DMS 273 (cell line): ENCODE data around the gene CLIP3.

Experiments used
- DNase-seq: peaks from one replicate; lab custom pipeline; 2025; ENCODE audit not compliant: unreplicated experiment; lab: John Stamatoyannopoulos, UW

The CLIP3 gene

GRCh38 chr19:35978832-35979365 lies 53.8 kb downstream of the CLIP3 start:
- DNase-seq, result no peak

- DNase-seq, result no peak
These were observed 54.4 kb downstream of the CLIP3 start for GRCh38 chr19:35978271-35978670.

GRCh38 chr19:35977446-35978222 lies 55.0 kb downstream of the CLIP3 start:
- peak; percentile 97 for DNase-seq

- no peak for DNase-seq
These were observed 57.0 kb downstream of the CLIP3 start for GRCh38 chr19:35975608-35976214.

- DNase-seq, result peak; percentile 64
These were observed 59.2 kb downstream of the CLIP3 start for GRCh38 chr19:35973487-35973886.

GRCh38 chr19:35966771-35967170 lies 65.9 kb downstream of the CLIP3 start:
- no peak for DNase-seq
